H1 (cell line): Measurements from ENCODE around the gene GGT7. TPM values are rescaled to one million over a fixed set of nuclear protein-coding genes. Genes with fewer than 3 reads are reported as not detected.

Experiments used
- SIRT6 ChIP-seq: IDR thresholded peaks from one replicate; pipeline ENCODE4 v1.7.1; 2012; ENCODE audit warnings: low read length, inconsistent platforms
- polyA plus RNA-seq, 7 experiments: library from polyadenylated mRNA; depleted of rRNA in 3 of 7; stranded (reverse) in 5 of 7; unstranded in 2 of 7; fragments of >200 nt in 5 of 7; fragments of 200-250 nt in 2 of 7; gene quantifications; 1 replicate in 5 of 7; 2 replicates in 1 of 7; 4 replicates in 1 of 7; pipeline versions ENCODE4 v1.2.1 to v1.2.3, GENCODE V29; 2011 to 2013; ENCODE audit warnings: missing spikeins in 2 of 7, mixed read lengths in 2 of 7
- total RNA-seq: library from RNA; stranded (reverse); fragmentation: NEBNext Ultra II Directional; extraction: Animal tissue kit (Norgen Biotek cat#: 25700); gene quantifications from 2 replicates; pipeline ENCODE4 v1.2.1, GENCODE V29; 2021
- TF ChIP-seq, protein P1 (sequence below): IDR thresholded peaks from 2 replicates; pipeline ENCODE4 v1.6.1; 2011; ENCODE audit warnings: low read length, improper control_type of control experiment

Gene GGT7
- total and polyA plus RNA-seq, 2 of the 8 experiments (the other 6 are each of a cell fraction or from before 2014, with no cell fraction given): 20.2 to 25.5 TPM

DNA sequence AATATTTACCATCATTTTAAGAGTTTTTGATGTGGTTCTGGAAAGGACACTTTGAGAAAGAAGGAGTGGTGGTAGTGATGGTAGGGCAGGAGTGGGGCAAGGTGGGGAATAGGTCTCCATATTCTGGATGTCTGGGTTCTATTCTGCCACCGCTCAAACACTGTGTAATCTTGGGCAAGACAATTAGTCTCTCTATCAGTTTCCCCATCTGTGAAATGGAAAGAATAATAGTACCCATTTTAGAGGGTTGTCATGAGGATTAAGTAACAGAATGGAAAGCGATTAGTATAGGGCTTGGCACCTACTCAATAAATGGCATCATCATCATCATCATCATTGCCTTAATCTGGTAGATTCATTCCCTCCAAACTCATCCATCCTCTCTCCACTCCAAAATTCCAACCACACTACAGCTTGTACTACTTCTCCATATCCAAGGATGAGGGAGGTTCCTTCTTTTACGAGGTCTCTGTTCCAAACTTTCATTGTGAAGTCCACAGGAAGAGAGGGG, 982 bp upstream of the GGT7 start (continued):
- no peak for TF ChIP-seq SIRT6
- TF ChIP-seq, protein P1, sequence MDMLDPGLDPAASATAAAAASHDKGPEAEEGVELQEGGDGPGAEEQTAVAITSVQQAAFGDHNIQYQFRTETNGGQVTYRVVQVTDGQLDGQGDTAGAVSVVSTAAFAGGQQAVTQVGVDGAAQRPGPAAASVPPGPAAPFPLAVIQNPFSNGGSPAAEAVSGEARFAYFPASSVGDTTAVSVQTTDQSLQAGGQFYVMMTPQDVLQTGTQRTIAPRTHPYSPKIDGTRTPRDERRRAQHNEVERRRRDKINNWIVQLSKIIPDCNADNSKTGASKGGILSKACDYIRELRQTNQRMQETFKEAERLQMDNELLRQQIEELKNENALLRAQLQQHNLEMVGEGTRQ: no peak
